NK-92 treated with Interleukin-12 subunit alpha and Interleukin-12 subunit beta, amount 100 ng/mL, for 24 hours (cell line): ENCODE data around the gene PPP1R14D.
"Not testable (repeated sequence)": the region's sequence is repeated elsewhere in the genome, so short reads cannot be mapped to it uniquely, and the experiment has no call there.

Experiments
- DNase-seq: peaks from one replicate; lab custom pipeline; 2025; lab: John Stamatoyannopoulos, UW

Gene PPP1R14D

DNA sequence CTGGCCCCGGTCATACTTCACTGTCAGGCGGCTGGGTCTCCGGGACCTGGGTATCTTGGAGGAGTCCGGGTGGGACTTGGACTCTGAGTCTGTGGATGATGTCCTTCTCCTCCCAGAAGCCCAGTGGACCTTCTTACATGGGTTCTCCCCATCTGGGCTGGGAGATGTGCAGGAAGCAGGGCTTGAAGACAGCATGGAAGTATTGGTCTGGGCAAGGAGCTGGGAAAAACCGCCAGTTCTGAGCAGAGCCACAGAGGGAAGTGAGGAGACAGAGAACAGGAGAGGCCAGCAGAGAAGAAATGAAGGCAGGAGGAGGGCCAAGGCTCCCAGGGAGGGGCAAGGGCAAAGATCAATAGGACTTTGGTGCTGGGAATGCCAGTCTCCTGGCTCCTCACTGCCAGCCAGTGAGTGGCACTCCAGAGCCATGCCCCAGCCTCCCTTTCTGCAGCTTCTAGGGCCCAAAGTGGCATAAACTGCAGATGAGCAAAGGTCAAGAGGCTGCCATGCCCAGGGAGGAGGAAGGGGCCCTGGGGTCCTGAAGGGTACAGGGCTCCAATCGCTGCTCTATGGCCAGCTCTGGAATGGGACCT, at the start of gene PPP1R14D:
Gene PPP1R14D, minus strand, starts transcription at position 262 of the 590 bp plus-strand sequence. Its CDS starts 67 bp downstream, at position 195.
- DNase-seq: no peak

DNA sequence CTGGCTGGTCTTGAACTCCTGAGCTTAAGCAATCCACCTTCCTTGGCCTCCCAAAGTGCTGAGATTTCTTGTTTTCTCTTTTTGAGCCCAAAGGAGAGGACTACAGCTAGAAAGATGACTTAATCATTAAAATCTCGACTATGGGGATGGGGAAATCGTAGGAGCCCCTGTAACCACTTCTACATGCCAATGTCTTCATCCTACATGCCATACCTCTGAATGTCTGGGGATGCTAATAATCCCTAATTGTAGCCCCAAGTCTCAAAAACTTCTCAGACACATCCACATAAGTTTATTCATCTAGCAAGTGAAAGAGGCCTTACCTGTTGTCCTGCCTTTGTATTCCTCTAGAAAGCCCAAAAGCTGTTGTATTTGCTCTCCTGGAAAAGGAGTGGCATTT, 49.2 kb upstream of the PPP1R14D start:
- DNase-seq: no peak

- DNase-seq: no peak
Observed at GRCh38 chr15:40875991-40876730, 47.7 kb upstream of the PPP1R14D start.

- DNase-seq: no peak
Observed at GRCh38 chr15:40873694-40874561, 45.4 kb upstream of the PPP1R14D start, which contains the start of gene RHOV. RHOV (minus strand) TSS chr15:40874234; CDS start chr15:40874139, 95 bp downstream.

GRCh38 chr15:40872791-40873693, 44.5 kb upstream of the PPP1R14D start:
- DNase-seq: no peak

DNA sequence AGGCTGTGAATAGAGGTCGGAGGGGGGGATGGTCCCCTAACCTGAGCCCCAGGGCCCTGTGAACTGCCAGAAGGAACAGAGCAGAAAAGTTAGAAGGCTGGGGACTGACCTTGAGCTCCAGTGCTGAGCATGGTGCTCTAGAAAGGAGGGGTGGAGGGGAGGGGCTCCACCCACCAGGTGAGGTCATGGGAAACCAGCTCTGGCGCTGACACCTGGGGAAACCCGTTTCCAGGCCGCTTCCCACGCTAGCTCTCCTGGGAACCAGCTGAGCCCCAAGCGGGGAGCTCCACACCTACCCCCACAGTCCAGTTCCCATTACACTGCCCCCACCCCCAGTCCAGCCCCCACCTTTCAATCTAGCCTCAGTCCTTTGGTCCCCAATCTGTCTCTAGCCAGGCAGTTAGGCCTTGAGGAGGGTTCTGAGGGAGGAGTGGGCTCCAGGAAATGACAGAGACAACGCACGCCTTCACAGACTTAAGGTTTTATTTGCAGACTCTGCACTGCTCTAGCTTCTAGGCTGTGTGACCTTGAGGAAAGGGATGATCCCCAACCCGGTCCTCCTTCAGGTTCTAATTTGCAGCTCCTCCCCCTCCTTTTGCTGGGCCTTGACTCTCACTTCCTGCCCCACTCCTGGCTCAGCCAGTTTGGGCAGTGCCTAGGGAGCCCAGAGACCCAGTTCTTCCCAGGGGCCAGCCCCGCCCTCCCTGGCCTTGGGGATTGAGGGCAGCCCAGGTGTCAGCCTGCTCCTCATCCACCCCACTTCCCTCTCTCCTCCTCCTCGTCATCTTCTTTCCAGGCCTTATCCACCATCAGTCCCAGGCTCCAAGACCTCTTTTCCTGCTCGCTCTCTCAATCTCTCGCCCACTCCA, 43.5 kb upstream of the PPP1R14D start:
- no peak for DNase-seq

DNA sequence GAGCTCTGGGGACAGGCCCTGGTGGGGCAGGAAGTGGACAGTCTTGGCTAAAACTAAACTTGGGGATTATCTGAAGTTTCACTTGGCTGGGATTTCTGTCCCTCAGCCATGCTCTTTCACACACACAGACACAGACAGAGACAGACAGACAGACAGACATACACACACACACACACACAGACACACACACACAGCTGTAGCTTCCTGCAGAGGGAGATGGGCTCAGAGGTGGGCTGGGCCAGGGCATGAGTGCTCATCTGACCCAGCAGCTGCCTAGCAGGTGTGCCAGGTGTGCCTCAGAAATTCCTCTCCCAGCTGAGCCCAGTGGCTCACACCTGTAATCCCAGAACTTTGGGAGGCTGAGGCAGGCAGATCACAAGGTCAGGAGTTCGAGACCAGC, 42.2 kb upstream of the PPP1R14D start:
- DNase-seq: no peak

DNA sequence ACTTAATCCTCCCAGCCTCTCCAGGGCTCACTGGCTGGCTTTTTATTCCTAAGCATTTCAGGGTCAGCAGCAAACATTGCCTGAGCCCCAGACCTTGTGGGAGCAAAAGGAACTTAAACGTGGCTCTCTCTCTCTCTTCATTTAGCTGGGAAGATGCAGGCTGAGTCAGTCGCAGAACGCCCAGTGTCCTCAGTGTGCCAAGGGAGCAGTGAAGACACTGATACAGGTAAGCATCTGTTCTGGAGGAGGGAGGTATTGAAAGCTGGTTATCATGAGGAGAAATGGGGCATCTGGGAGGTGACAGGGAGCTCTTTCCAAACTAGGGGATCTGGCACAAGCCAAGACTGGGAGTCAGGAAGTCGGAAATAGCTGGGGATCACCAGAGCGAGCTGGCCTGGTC, 41.2 kb upstream of the PPP1R14D start:
- no peak for DNase-seq

DNA sequence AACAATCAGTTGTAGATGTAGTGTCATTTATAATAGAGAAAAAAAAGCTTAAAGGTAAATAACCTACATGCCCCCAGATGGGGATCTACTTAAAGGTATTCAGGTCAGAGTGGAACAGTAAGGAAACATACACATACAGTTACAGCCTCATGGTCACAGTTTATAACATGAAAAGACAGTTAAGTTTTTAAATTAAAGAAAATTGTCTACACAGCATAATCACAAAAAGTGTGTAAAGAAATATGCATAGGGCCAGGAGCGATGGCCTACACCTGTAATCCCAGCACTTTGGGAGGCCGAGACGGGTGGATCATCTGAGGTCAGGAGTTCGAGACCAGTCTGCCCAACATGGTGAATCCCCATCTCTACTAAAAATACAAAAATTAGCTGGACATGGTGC, 38.7 kb upstream of the PPP1R14D start:
- DNase-seq: no peak

DNA sequence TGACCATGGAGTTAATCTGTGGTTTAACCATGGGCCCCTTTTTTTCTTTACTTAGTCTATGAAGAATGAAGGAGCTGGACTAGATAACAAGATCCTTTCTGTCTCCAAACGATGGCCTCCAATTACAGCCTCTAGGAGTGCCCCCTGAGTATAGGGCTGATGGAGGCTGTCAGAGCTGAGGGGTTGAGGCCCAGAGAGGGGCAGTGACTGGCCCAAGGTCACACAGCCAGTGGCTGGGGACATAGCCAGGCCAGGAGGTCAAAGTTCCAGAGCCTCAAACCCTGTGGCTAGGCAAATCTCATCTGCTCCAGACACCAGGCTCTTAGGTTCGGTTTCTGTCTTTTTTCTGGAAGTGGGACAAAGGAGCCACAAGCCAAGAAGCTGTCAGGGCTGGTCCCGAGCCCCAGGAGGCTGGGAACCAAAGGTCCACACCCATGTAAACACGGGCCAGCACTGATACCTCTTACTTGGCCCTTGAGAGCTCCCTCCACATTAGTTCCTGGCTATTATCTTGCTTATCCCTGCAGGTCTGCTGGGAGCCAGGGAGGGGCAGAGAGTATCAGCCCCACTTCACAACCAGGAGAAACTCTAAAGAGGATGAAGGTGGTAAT, 35.3 kb upstream of the PPP1R14D start:
- DNase-seq: no peak

- DNase-seq: not testable (repeated sequence)
Observed at GRCh38 chr15:40861147-40861546, 32.6 kb upstream of the PPP1R14D start.

DNA sequence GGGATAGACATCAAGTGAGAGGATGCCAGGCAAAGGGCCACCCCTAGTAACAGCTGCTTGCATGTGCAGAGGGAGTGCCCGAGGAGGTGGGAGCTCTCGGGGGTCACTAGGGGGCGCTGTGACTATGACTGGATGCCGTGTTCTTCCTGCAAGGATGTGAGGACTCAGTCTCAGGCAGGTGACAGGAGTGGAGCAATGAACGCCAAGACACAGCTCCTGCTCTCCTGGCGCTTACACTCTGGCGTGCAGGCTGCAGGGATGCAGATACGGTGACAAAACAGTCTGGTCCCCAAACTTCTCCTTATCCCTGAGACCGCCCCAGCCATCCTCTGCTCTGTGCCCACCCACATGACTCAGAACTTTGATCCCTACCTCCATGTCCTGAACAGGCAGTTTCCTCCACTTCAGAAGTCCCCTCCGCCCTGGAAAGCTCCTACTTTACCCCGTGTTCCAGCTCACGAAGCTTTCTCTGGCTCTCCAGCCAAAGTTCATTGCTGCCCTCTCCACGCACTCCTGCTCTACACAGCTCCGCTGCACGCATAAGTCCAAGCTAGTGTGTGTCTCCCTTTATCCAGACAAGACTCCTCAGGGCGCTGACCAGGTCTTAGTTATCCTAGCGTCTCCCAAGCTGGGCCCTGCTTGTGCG, 30.8 kb upstream of the PPP1R14D start:
- peak; percentile 81 for DNase-seq

GRCh38 chr15:40858706-40859105, 30.2 kb upstream of the PPP1R14D start:
- no peak for DNase-seq

DNA sequence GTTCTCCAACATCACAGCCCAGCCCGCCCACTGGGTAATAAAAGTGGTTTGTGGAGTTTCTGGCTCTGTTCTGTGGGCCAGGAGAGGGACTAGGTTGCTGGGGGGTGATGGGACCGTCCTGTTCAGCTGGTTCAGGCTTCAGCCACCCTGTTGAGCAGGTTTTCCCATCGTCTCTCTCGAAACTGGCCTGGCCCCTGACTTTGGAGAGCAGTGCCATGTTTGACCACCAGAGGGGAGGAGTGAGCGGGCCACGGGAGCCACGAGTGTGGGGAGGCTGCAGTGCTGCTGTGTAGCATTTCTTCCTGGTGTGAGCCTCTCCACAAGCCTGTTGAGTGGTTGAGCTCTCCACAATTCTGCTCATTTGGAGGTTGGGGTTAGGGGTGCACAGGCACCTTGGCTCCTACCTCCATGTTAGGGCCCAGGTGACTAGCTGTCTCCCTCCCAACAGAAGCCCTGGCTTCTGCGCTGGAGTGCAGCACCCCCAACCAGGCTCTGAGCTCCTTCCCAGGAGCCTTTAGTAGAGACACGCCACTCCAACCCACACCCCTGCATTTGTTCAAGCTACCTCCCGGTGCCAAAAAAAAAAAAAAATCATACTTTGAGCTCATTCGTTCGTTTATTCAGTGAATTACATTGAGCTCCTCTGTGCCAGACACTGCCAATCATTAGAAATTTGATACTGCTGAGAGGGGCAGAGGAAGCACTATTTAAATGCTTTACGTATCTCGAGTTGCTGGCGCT, 29.3 kb upstream of the PPP1R14D start:
- peak; percentile 62 for DNase-seq

DNA sequence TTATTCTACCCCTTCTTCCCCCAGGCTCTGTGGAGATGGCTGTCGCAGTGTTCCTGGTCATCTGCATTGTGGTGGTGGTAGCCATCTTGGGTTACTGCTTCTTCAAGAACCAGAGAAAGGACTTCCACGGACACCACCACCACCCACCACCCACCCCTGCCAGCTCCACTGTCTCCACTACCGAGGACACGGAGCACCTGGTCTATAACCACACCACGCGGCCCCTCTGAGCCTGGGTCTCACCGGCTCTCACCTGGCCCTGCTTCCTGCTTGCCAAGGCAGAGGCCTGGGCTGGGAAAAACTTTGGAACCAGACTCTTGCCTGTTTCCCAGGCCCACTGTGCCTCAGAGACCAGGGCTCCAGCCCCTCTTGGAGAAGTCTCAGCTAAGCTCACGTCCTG, 28.2 kb upstream of the PPP1R14D start:
- DNase-seq: no peak

DNA sequence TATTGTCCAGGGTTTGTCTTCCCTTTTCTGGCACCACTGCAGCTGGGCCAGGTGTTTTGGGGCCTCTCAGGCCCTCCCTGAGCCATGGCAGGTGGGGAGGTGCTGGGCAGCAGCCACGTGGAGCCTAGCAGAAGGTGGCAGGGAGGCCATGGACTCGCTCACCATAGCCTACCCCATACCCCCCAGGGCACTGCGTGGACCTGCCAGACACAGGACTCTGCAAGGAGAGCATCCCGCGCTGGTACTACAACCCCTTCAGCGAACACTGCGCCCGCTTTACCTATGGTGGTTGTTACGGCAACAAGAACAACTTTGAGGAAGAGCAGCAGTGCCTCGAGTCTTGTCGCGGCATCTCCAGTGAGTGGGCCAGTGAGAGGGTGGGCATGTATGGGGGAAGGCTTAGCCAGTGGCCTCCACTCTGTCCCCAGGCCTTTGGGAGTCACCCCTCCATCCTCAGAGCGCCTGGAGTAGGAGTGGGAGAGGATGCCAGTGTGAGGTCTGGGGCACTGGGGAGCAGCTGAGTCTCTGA, 27.3 kb upstream of the PPP1R14D start:
- no peak for DNase-seq

GRCh38 chr15:40854161-40854560, 25.7 kb upstream of the PPP1R14D start:
- no peak for DNase-seq

DNA sequence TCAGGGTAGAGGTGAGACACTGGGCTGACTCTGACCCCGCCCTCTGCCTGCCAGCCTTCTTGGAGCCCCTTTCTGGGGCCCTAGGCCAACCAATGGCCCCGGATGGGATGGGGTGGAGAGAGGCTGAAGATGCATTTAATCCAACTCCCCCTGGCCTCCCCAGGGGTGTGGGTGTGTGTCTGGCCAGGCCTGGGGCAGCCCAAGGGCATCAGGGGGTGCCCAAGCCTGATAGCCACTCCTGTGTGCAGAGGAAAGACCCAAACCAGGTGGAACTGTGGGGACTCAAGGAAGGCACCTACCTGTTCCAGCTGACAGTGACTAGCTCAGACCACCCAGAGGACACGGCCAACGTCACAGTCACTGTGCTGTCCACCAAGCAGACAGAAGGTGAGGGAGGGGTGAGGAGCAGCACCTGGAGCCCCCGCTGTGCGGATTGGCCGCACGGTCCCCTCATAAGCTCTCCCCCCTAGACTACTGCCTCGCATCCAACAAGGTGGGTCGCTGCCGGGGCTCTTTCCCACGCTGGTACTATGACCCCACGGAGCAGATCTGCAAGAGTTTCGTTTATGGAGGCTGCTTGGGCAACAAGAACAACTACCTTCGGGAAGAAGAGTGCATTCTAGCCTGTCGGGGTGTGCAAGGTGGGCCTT, 24.9 kb upstream of the PPP1R14D start:
- no peak for DNase-seq
